ENCODE measurements around the gene CYP4F22. TPM values are rescaled to one million over a fixed set of nuclear protein-coding genes. Genes with fewer than 3 reads are reported as not detected.

Gene CYP4F22
- total and polyA plus RNA-seq, 12 donors: 0.11 to 0.34 TPM; not detected in 10

GRCh38 chr19:15487038-15487437 is 21.3 kb upstream of the CYP4F22 start:
- intact Hi-C loops (cut with DNase I): no loop called here

GRCh38 chr19:15488489-15489226 is 19.7 kb upstream of the CYP4F22 start:
- H3K4me1 ChIP-seq (replicated peaks in 1 of 2): no peaks in the 10 kb centered on the region
- no peaks in the 10 kb centered on the region for H3K9me3 ChIP-seq (replicated peaks in 1 of 3)
- TF ChIP-seq POLR2A (IDR thresholded peaks at IDR 0.05) (no peak), CTCF (IDR thresholded peaks at IDR 0.05) (no peak)
- DNase-seq: no peak
- 69 to 78% (median 75%) methylated on average over 13 of the region's 13 CpGs for WGBS, 4 donors
- no peaks in the 10 kb centered on the region for H3K27me3 ChIP-seq
- no peak overlapping the region for H3K27ac ChIP-seq
- H3K36me3 ChIP-seq (replicated peaks in 1 of 2): no peaks in the 10 kb centered on the region
- intact Hi-C loops (cut with DNase I): no loop called here
- H3K4me3 ChIP-seq: no peak overlapping the region

More at GRCh38 chr19:15487038-15487437, 21.3 kb upstream of the CYP4F22 start:
- no peaks in the 10 kb centered on the region for H3K36me3 ChIP-seq (replicated peaks in 1 of 2)
- TF ChIP-seq CTCF (IDR thresholded peaks at IDR 0.05) (no peak), POLR2A (IDR thresholded peaks at IDR 0.05) (no peak)
- H3K4me1 ChIP-seq (replicated peaks in 1 of 2): no peaks in the 10 kb centered on the region
- DNase-seq: no peak
- WGBS, 4 donors: 86 to 91% (median 88%) methylated on average over 4 of the region's 4 CpGs
- H3K27ac ChIP-seq: no peak overlapping the region
- no peaks in the 10 kb centered on the region for H3K27me3 ChIP-seq
- no peaks in the 10 kb centered on the region for H3K9me3 ChIP-seq (replicated peaks in 1 of 3)
- no peak overlapping the region for H3K4me3 ChIP-seq

GRCh38 chr19:15495151-15495550 is 13.2 kb upstream of the CYP4F22 start:
- intact Hi-C loops (cut with DNase I): no loop called here
- H3K4me3 ChIP-seq: no peak overlapping the region
- no peak for DNase-seq

More at GRCh38 chr19:15495151-15495550, 13.2 kb upstream of the CYP4F22 start:
- no peak overlapping the region for H3K27ac ChIP-seq
- no peaks in the 10 kb centered on the region for H3K4me1 ChIP-seq (replicated peaks in 1 of 2)
- H3K36me3 ChIP-seq (replicated peaks in 1 of 2): no peaks in the 10 kb centered on the region
- TF ChIP-seq CTCF (IDR thresholded peaks at IDR 0.05) (no peak), POLR2A (IDR thresholded peaks at IDR 0.05) (no peak)
- no peaks in the 10 kb centered on the region for H3K27me3 ChIP-seq
- H3K9me3 ChIP-seq (replicated peaks in 1 of 3): no peaks in the 10 kb centered on the region
- 74 to 94% (median 88%) methylated on average over 1 of the region's 1 CpG for WGBS, 4 donors
